PC-3 (cell line): Measurements from ENCODE around the gene FARS2. TPM values are rescaled to one million over a fixed set of nuclear protein-coding genes. Genes with fewer than 3 reads are reported as not detected.

Source experiments
- ATAC-seq: fragments of 200-7000 bp; cut with Tn5 transposase; 2 replicates; pipeline ENCODE4 v1.9.1; 2020; ENCODE audit warnings: mild to moderate bottlenecking, moderate library complexity
- BruUV-seq: library from RNA; stranded (reverse); fragments of 400-500 nt; replicated peaks from 2 replicates; lab custom pipeline; 2021; lab: Mats Ljungman, UMichigan
- CTCF ChIA-PET: fragments of 300-600 bp; sonication (Branson Sonifier 250); formaldehyde crosslinking; loops from one replicate; lab custom pipeline; 2022; ENCODE audit warnings: antibody characterized with exemption; lab: Charles Lee
- POLR2A ChIA-PET: fragments of 300-600 bp; sonication (Branson Sonifier 250); formaldehyde crosslinking; loops from one replicate; lab custom pipeline; 2022; ENCODE audit warnings: antibody characterized with exemption; ENCODE audit not compliant: unreplicated experiment; lab: Charles Lee
- DNase-seq: peaks from one replicate; pipeline ENCODE4 v3.0.0-alpha.2; 2015
- H2AFZ ChIP-seq: fragments of 300-600 bp; sonication (generic); 2 replicates; pipeline ENCODE4 v1.6.0; 2016; ENCODE audit warnings: antibody characterized with exemption, low read length
- H3F3A ChIP-seq: fragments of 300-600 bp; sonication (generic); one replicate; pipeline ENCODE4 v1.6.0; 2017; ENCODE audit warnings: antibody characterized with exemption, low read length, control low read depth, mild to moderate bottlenecking; ENCODE audit not compliant: unreplicated experiment
- H3K27ac ChIP-seq: fragments of 300-600 bp; sonication (generic); 2 replicates; pipeline ENCODE4 v1.5.1; 2016; ENCODE audit warnings: mild to moderate bottlenecking, low read length
- H3K27me3 ChIP-seq: fragments of 300-600 bp; sonication (generic); 2 replicates; pipeline ENCODE4 v1.6.1; 2016; ENCODE audit warnings: low read length, mixed read lengths
- H3K36me3 ChIP-seq: fragments of 300-600 bp; sonication (generic); 2 replicates; pipeline ENCODE4 v1.6.1; 2016; ENCODE audit warnings: low read depth, mixed run types, low read length, mixed read lengths
- H3K4me1 ChIP-seq: fragments of 300-600 bp; sonication (generic); 2 replicates; pipeline ENCODE4 v1.5.1; 2016; ENCODE audit warnings: low read length; ENCODE audit not compliant: insufficient read depth
- H3K4me2 ChIP-seq: fragments of 300-600 bp; sonication (generic); 2 replicates; pipeline ENCODE4 v1.6.0; 2016; ENCODE audit warnings: low read length
- H3K4me3 ChIP-seq: fragments of 300-600 bp; sonication (generic); 2 replicates; pipeline ENCODE4 v1.5.1; 2016; ENCODE audit warnings: mild to moderate bottlenecking, low read length, mixed read lengths
- H3K79me2 ChIP-seq: fragments of 300-600 bp; sonication (generic); 2 replicates; pipeline ENCODE4 v1.6.1; 2017; ENCODE audit warnings: low read length, mixed read lengths
- H3K9ac ChIP-seq: fragments of 300-600 bp; sonication (generic); 2 replicates; pipeline ENCODE4 v1.6.0; 2016; ENCODE audit warnings: mild to moderate bottlenecking, low read length
- H3K9me2 ChIP-seq: fragments of 300-600 bp; sonication (generic); replicated peaks from 2 replicates; pipeline ENCODE4 v1.6.1; 2016; ENCODE audit warnings: mixed run types, low read length, mixed read lengths
- H3K9me3 ChIP-seq: fragments of 300-600 bp; sonication (generic); 2 replicates; pipeline ENCODE4 v1.6.1; 2016; ENCODE audit warnings: low read length, mixed read lengths
- H4K20me1 ChIP-seq: fragments of 300-600 bp; sonication (generic); 2 replicates; pipeline ENCODE4 v1.6.1; 2016; ENCODE audit warnings: low read length, mixed read lengths
- EZH2 ChIP-seq: fragments of 300-600 bp; sonication (generic); IDR thresholded peaks from one replicate; pipeline ENCODE4 v1.6.1; 2017; ENCODE audit warnings: antibody characterized with exemption, mild to moderate bottlenecking, low read length; ENCODE audit not compliant: unreplicated experiment
- EZH2phosphoT487 ChIP-seq: fragments of 300-600 bp; sonication (generic); IDR thresholded peaks from 2 replicates; pipeline ENCODE4 v1.6.1; 2018; ENCODE audit warnings: mild to moderate bottlenecking, antibody characterized with exemption, low read length, borderline replicate concordance
- intact Hi-C: fragments of 100-400 bp; cut with micrococcal nuclease; formaldehyde crosslinking; loops from 2 replicates; pipeline ENCODE4 v1.9.0; 2023
- total RNA-seq: library from RNA; depleted of rRNA; stranded (reverse); fragments of >200 nt; gene quantifications from 2 replicates; pipeline ENCODE4 v1.2.3, GENCODE V29; 2014
- TF ChIP-seq, protein P1 (sequence below): fragments of 300-600 bp; sonication (generic); conservative IDR thresholded peaks from 2 replicates; pipeline ENCODE4 v1.5.1; 2017; ENCODE audit warnings: antibody characterized with exemption, low read depth, mild to moderate bottlenecking, low read length

FARS2 gene
- total RNA-seq, 1 experiment from 2014 or later: 23.0 TPM

DNA sequence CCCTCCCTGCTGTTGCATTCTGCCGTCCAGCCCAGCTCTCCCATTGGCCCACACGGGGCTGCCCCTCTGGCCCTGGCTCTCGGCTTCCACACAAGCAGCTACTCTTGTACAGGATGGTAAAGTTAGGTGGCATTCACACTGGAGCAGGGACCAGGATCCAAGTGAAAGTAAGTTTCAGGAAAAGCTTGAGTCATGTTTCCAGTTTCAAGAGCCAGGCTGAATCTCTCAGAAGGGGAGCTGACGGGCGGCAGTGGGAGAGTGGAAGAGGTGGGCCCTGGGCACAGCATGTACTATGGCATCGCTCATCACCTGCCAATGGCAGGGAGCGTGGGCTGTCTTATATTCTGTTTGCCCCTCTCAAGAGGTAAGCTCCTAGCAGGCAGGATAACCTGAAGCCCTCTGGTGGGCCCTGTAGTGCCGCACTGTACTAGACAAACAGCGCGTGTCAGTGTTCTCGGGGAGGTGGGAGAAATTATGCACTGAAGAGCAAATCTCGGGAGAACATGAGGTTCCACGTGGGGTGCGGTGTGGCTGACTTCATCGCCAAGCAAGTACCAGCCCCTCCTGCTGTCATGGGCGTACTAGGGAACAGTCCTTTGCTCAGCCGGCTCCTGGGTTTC, 503.9 kb downstream of the FARS2 start:
- Histone ChIP-seq H4K20me1 (no peaks in the 10 kb centered on the region), H3K9me2 (no peaks in the 10 kb centered on the region), H2AFZ (no peak overlapping the region), H3K27me3 (no peaks in the 10 kb centered on the region), H3F3A (no peaks in the 10 kb centered on the region), H3K36me3 (no peaks in the 10 kb centered on the region), H3K9me3 (no peaks in the 10 kb centered on the region), H3K4me1 (no peaks in the 10 kb centered on the region), H3K4me3 (no peak overlapping the region), H3K4me2 (no peak overlapping the region), H3K79me2 (no peaks in the 10 kb centered on the region), H3K27ac (no peak overlapping the region), H3K9ac (no peak overlapping the region)
- CTCF ChIA-PET: no interaction called here
- BruUV-seq: no TSS peak
- intact Hi-C loops: no loop called here
- TF ChIP-seq EZH2phosphoT487 (no peak), EZH2 (no peak)
- TF ChIP-seq, protein P1, sequence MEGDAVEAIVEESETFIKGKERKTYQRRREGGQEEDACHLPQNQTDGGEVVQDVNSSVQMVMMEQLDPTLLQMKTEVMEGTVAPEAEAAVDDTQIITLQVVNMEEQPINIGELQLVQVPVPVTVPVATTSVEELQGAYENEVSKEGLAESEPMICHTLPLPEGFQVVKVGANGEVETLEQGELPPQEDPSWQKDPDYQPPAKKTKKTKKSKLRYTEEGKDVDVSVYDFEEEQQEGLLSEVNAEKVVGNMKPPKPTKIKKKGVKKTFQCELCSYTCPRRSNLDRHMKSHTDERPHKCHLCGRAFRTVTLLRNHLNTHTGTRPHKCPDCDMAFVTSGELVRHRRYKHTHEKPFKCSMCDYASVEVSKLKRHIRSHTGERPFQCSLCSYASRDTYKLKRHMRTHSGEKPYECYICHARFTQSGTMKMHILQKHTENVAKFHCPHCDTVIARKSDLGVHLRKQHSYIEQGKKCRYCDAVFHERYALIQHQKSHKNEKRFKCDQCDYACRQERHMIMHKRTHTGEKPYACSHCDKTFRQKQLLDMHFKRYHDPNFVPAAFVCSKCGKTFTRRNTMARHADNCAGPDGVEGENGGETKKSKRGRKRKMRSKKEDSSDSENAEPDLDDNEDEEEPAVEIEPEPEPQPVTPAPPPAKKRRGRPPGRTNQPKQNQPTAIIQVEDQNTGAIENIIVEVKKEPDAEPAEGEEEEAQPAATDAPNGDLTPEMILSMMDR: no peak
- ATAC-seq (no peak), DNase-seq (no peak)
- POLR2A ChIA-PET: no interaction called here

DNA sequence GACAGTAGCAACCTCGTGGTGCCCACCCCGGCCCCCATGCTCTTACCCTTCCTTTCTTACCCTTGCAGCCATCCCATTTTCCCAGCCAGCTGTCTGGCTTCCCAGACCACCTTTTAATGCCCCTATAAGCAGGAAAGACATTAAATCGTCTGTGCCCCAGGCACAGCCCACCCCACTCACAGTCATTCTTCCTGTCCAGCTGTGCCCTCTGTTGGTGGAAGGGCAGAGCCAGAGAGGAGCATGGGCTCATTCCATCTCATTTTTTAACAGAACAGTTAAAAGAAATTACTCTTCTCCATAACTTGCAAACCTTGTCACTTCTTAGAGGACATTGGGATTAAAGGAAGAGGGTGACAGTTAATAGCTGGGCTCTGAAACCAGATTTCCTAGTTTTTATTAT, 504.9 kb downstream of the FARS2 start:
- no peak overlapping the region for H2AFZ ChIP-seq
- no peak for TF ChIP-seq EZH2
- TF ChIP-seq, protein P1: peak; percentile 49
- ChIA-PET CTCF (no interaction called here), POLR2A (no interaction called here)
- H3K27ac ChIP-seq: no peak overlapping the region
- DNase-seq (no peak), ATAC-seq (no peak)
- no peaks in the 10 kb centered on the region for H3K4me1 ChIP-seq
- no peaks in the 10 kb centered on the region for H3K9me2 ChIP-seq
- H3K36me3 ChIP-seq: no peaks in the 10 kb centered on the region
- BruUV-seq: no TSS peak
- no peak overlapping the region for H3K4me2 ChIP-seq
- no peaks in the 10 kb centered on the region for H3K9me3 ChIP-seq
- no peak overlapping the region for H3K4me3 ChIP-seq
- no peaks in the 10 kb centered on the region for H4K20me1 ChIP-seq
- no peaks in the 10 kb centered on the region for H3K27me3 ChIP-seq
- intact Hi-C loops: no loop called here
- H3K79me2 ChIP-seq: no peaks in the 10 kb centered on the region
- no peaks in the 10 kb centered on the region for H3F3A ChIP-seq
- no peak overlapping the region for H3K9ac ChIP-seq

DNA sequence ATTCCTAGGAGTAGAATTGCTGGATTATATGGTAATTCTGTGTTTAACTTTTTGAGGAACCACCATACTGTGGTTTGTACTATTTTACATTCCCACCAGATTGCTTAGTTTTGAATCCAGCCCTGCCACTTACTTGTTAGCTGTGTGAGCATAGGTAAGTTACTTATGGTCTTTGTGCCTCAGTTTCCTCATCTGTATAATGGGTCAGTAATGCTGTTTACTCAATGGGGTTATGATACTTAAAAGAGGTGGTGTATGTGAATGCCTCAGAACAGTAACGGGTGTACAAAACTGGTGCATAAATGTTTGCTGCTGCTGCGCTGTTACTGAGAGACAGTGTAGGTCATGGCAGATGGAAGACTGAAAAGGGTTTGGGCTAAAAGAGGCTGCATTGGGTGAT, 506.2 kb downstream of the FARS2 start:
- no peaks in the 10 kb centered on the region for H3K79me2 ChIP-seq
- H3K36me3 ChIP-seq: no peaks in the 10 kb centered on the region
- H3K27ac ChIP-seq: no peak overlapping the region
- POLR2A ChIA-PET: no interaction called here
- no peaks in the 10 kb centered on the region for H3F3A ChIP-seq
- no peaks in the 10 kb centered on the region for H3K9me2 ChIP-seq
- H3K9me3 ChIP-seq: no peaks in the 10 kb centered on the region
- H3K4me1 ChIP-seq: peaks cover 12% of the 10 kb centered on the region
- TF ChIP-seq, protein P1: no peak
- no peak for TF ChIP-seq EZH2
- TF ChIP-seq EZH2phosphoT487: no peak
- ATAC-seq (no peak), DNase-seq (no peak)
- H3K27me3 ChIP-seq: no peaks in the 10 kb centered on the region
- H3K9ac ChIP-seq: no peak overlapping the region
- CTCF ChIA-PET: no interaction called here
- no peak overlapping the region for H3K4me2 ChIP-seq
- intact Hi-C loops: no loop called here
- BruUV-seq: no TSS peak
- no peak overlapping the region for H3K4me3 ChIP-seq
- H4K20me1 ChIP-seq: no peaks in the 10 kb centered on the region
- H2AFZ ChIP-seq: no peak overlapping the region
